HepG2 (cell line): ENCODE results near the gene CKLF. TPM values are rescaled to one million over a fixed set of nuclear protein-coding genes. Genes with fewer than 3 reads are reported as not detected.

Experiments used
- ATAC-seq: fragments of 200-7000 bp; cut with Tn5 transposase; 3 replicates; pipeline ENCODE4 v1.9.1; 2020; ENCODE audit warnings: mild to moderate bottlenecking, moderate library complexity
- BruUV-seq: library from RNA; stranded (reverse); fragments of 400-500 nt; replicated peaks from 2 replicates; lab custom pipeline; 2021; lab: Mats Ljungman, UMichigan
- CTCF ChIA-PET: fragments of 300-600 bp; formaldehyde crosslinking; extraction: SDS; loops from one replicate; lab custom pipeline; 2021; ENCODE audit warnings: low total read pairs, inconsistent platforms, low intra/inter-chr PET ratio; lab: Yijun Ruan, JAX
- POLR2A ChIA-PET: fragments of 350-600 bp; sonication (Branson Sonifier 250); formaldehyde crosslinking; loops from one replicate; lab custom pipeline; 2020; ENCODE audit warnings: antibody characterized with exemption, inconsistent platforms; lab: Yijun Ruan, JAX
- DNase-seq: peaks from one replicate; pipeline ENCODE4 v3.0.0-alpha.2; 2015; ENCODE audit warnings: low spot score
- FAIRE-seq: peaks from 3 replicates; lab custom pipeline; 2011; peaks lifted over from hg19 to GRCh38; lab: Jason Lieb, UNC
- H2AFZ ChIP-seq: one replicate; pipeline ENCODE4 v1.6.1; 2011; ENCODE audit warnings: low read length, inconsistent platforms
- H3K27ac ChIP-seq: fragments of 300-600 bp; 3 replicates; pipeline ENCODE4 v1.8.0; 2011; ENCODE audit warnings: mixed run types, mild to moderate bottlenecking, mixed read lengths, low read length, inconsistent platforms; ENCODE audit not compliant: insufficient read depth; ENCODE audit errors: extremely low read length
- H3K27me3 ChIP-seq, 2 experiments: fragments of 200-600 bp in 1 of 2; 2 replicates in 1 of 2; 3 replicates in 1 of 2; pipeline versions ENCODE4 v1.6.0 to v1.8.0; 2011; ENCODE audit warnings: low read length in 2 of 2, mild to moderate bottlenecking in 2 of 2, moderate library complexity in 2 of 2, inconsistent platforms in 1 of 2; ENCODE audit not compliant: insufficient read depth in 2 of 2, control insufficient read depth in 1 of 2
- H3K36me3 ChIP-seq, 2 experiments: fragments of 200-600 bp in 1 of 2; replicated peaks in 1 of 2; 2 replicates in 1 of 2; 3 replicates in 1 of 2; pipeline versions ENCODE4 v1.5.1 to v1.8.0; 2011; ENCODE audit warnings: low read length in 2 of 2, inconsistent platforms in 1 of 2; ENCODE audit not compliant: insufficient read depth in 2 of 2, control insufficient read depth in 1 of 2
- H3K4me1 ChIP-seq: 2 replicates; pipeline ENCODE4 v1.5.1; 2012; ENCODE audit warnings: low read length, inconsistent platforms; ENCODE audit not compliant: insufficient read depth
- H3K4me2 ChIP-seq: 2 replicates; pipeline ENCODE4 v1.6.0; 2011; ENCODE audit warnings: low read depth, low read length, inconsistent platforms
- H3K4me3 ChIP-seq, 3 experiments: fragments of 200-600 bp in 1 of 3; sonication (generic), shearing (Covaris generic) in 1 of 3; replicated peaks in 1 of 3; 2 replicates each; pipeline ENCODE4 v1.5.1; 2011 to 2016; ENCODE audit warnings: low read length in 3 of 3, inconsistent platforms in 2 of 3, low read depth in 2 of 3, mild to moderate bottlenecking in 2 of 3, control low read depth in 1 of 3, mixed read lengths in 1 of 3; ENCODE audit not compliant: insufficient read depth in 1 of 3
- H3K79me2 ChIP-seq: one replicate; pipeline ENCODE4 v1.6.1; 2011; ENCODE audit warnings: low read length, inconsistent platforms; ENCODE audit not compliant: insufficient read depth
- H3K9ac ChIP-seq: 2 replicates; pipeline ENCODE4 v1.6.0; 2011; ENCODE audit warnings: mild to moderate bottlenecking, low read depth, low read length, inconsistent platforms; ENCODE audit not compliant: insufficient read depth
- H3K9me3 ChIP-seq: 2 replicates; pipeline ENCODE4 v1.5.1; 2012; ENCODE audit warnings: mild to moderate bottlenecking, low read length
- H4K20me1 ChIP-seq: 2 replicates; pipeline ENCODE4 v1.6.0; 2011; ENCODE audit warnings: inconsistent platforms, mild to moderate bottlenecking, low read length, moderate library complexity; ENCODE audit not compliant: insufficient read depth
- ELF1 ChIP-seq: sonication (generic); formaldehyde crosslinking; IDR thresholded peaks from 2 replicates; pipeline ENCODE4 v1.4.0; 2020; ENCODE audit warnings: missing genetic modification reagents
- ELF3 ChIP-seq: IDR thresholded peaks from 2 replicates; pipeline ENCODE4 v1.6.1; 2016; ENCODE audit warnings: missing genetic modification reagents, missing compliant biosample characterization
- ERF ChIP-seq: IDR thresholded peaks from 2 replicates; pipeline ENCODE4 v1.6.1; 2018; ENCODE audit warnings: missing biosample characterization, missing genetic modification reagents
- ETV5 ChIP-seq: IDR thresholded peaks from 2 replicates; pipeline ENCODE4 v1.6.1; 2018; ENCODE audit warnings: missing biosample characterization, missing genetic modification reagents, inconsistent platforms, borderline replicate concordance
- NFE2 ChIP-seq: sonication (generic); formaldehyde crosslinking; IDR thresholded peaks from 2 replicates; pipeline ENCODE4 v1.4.0; 2020; ENCODE audit warnings: missing genetic modification reagents
- RAD51 ChIP-seq: fragments of 450-650 bp; IDR thresholded peaks from 2 replicates; pipeline ENCODE4 v1.6.1; 2016; ENCODE audit warnings: borderline replicate concordance
- RARA ChIP-seq: IDR thresholded peaks from 2 replicates; pipeline ENCODE4 v1.6.1; 2016; ENCODE audit warnings: missing genetic modification reagents, missing compliant biosample characterization
- ZBTB3 ChIP-seq: sonication (generic); formaldehyde crosslinking; IDR thresholded peaks from 2 replicates; pipeline ENCODE4 v1.4.0; 2020; ENCODE audit warnings: low read depth, mild to moderate bottlenecking, moderate library complexity, missing genetic modification reagents, borderline replicate concordance
- ZNF160 ChIP-seq: sonication (generic); formaldehyde crosslinking; IDR thresholded peaks from 2 replicates; pipeline ENCODE4 v1.8.0; 2022; ENCODE audit warnings: mild to moderate bottlenecking, inconsistent platforms, missing genetic modification reagents
- ZNF263 ChIP-seq: sonication (generic); formaldehyde crosslinking; IDR thresholded peaks from 2 replicates; pipeline ENCODE4 v1.4.0; 2020; ENCODE audit warnings: missing genetic modification reagents
- WGBS: methylation state at CpG from one replicate; pipeline ENCODE4 v1.1.6; 2017; ENCODE audit warnings: low lambda C conversion rate; 5-methylcytosine and 5-hydroxymethylcytosine counted together
- in situ Hi-C: cut with HindIII; loops from 2 replicates; pipeline ENCODE4 v1.10.0; 2017; ENCODE audit warnings: low pct_unique_long_range_greater_than_20kb; ENCODE audit not compliant: extremely low pct_ligation_motif_present
- intact Hi-C: fragments of 100-400 bp; cut with micrococcal nuclease; formaldehyde crosslinking; loops from one replicate; pipeline ENCODE4 v1.10.0; 2022; ENCODE audit not compliant: unreplicated experiment
- polyA plus RNA-seq, 8 experiments: library from polyadenylated mRNA; depleted of rRNA in 3 of 8; stranded (reverse) in 7 of 8; unstranded in 1 of 8; fragments of >200 nt; fragmentation: Illumina TruSeq in 4 of 8; extraction: Trizol in 4 of 8; gene quantifications; 2 replicates each; pipeline versions ENCODE4 v1.2.1 to v1.2.3, GENCODE V29; 2011 to 2016; ENCODE audit warnings: low read depth in 4 of 8, missing spikeins in 1 of 8, mixed read lengths in 1 of 8; ENCODE audit not compliant: insufficient read depth in 1 of 8
- total RNA-seq, 5 experiments: library from RNA; depleted of rRNA; stranded (reverse); fragments of >200 nt; fragmentation: Illumina TruSeq; extraction: Trizol; gene quantifications; 2 replicates each; pipeline ENCODE4 v1.2.3, GENCODE V29; 2016; ENCODE audit warnings: low read depth in 1 of 5
- TF ChIP-seq, protein P1 (sequence below): sonication (generic); formaldehyde crosslinking; IDR thresholded peaks from 2 replicates; pipeline ENCODE4 v1.8.0; 2022; ENCODE audit warnings: mild to moderate bottlenecking, missing genetic modification reagents, moderate library complexity
- TF ChIP-seq, protein P2 (sequence below): sonication (generic); formaldehyde crosslinking; IDR thresholded peaks from 2 replicates; pipeline ENCODE4 v1.5.0; 2020; ENCODE audit warnings: mild to moderate bottlenecking, missing genetic modification reagents, borderline replicate concordance
- TF ChIP-seq, protein P3 (sequence below): IDR thresholded peaks from 2 replicates; pipeline ENCODE4 v1.6.1; 2016; ENCODE audit warnings: low read depth
- TF ChIP-seq, protein P4 (sequence below): sonication (generic); formaldehyde crosslinking; IDR thresholded peaks from 2 replicates; pipeline ENCODE4 v1.4.0; 2020; ENCODE audit warnings: missing genetic modification reagents

The CKLF gene
- total and polyA plus RNA-seq, 2 of the 13 experiments (the other 11 are each of a cell fraction or from before 2014, with no cell fraction given): 120 to 167 TPM

DNA sequence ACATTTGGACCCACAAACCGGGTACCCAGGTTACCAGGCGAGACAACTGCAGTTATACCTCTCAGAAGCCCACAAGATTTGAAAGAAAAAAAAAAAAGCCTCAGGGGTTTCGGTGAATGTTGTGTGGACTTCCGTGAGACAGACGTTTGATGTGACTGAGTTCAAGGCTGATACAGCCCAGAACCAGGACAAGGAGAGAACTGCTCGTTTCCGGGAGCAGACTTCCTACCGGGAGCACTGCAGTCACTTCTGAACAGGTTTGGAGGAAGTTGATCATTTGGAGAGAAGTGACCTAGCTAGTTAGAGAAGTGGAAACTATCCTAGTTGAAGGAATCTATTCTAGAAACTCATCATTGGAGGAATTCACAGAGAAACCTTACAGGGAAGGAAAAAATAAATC lies 847 bp downstream of the CKLF start:
- ChIA-PET CTCF (no interaction called here), POLR2A (interaction anchor here (0.5 to 3.3 kb wide), 11 partner anchors 10 to 559 kb away, joined by 3 to 21 read pairs (median 5); partner anchors contain the start of gene NAE1)
- WGBS: 43% methylated on average over 8 of the region's 8 CpGs
- Histone ChIP-seq H2AFZ (no peak overlapping the region), H3K9me3 (no peaks in the 10 kb centered on the region), H3K9ac (peak overlapping the region; percentile 85), H3K27ac (peak overlapping the region; percentile 87), H3K27me3 (no peaks in the 10 kb centered on the region), H3K4me3 (peak overlapping the region; percentile 29 to 79 (median 73)), H3K4me1 (peaks cover 83% of the 10 kb centered on the region), H3K79me2 (peaks cover 24% of the 10 kb centered on the region), H3K36me3 (peaks cover 0 to 7% of the 10 kb centered on the region in 2 experiments; a peak in 2 of 5 replicates), H3K4me2 (peak overlapping the region; percentile 94), H4K20me1 (no peaks in the 10 kb centered on the region)
- no TSS peak for BruUV-seq
- in situ Hi-C loops (no loop called here), intact Hi-C loops (loop anchor here (2.0 kb wide), 1 partner anchor 52 kb away; the partner anchor contains the start of gene CMTM3)
- no peak for ATAC-seq
- no peak for DNase-seq
- FAIRE-seq: no peak
- TF ChIP-seq, protein P1, sequence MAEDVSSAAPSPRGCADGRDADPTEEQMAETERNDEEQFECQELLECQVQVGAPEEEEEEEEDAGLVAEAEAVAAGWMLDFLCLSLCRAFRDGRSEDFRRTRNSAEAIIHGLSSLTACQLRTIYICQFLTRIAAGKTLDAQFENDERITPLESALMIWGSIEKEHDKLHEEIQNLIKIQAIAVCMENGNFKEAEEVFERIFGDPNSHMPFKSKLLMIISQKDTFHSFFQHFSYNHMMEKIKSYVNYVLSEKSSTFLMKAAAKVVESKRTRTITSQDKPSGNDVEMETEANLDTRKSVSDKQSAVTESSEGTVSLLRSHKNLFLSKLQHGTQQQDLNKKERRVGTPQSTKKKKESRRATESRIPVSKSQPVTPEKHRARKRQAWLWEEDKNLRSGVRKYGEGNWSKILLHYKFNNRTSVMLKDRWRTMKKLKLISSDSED (CRISPR knock-in tag): no peak
- TF ChIP-seq ZNF263 (peak; percentile 96), ELF3 (CRISPR knock-in tag) (peak; percentile 68; the same call in 1 of the 2 replicates), ETV5 (CRISPR knock-in tag) (peak; percentile 65; the same call in 1 of the 2 replicates), ERF (peak; percentile 27; the same call in 1 of the 2 replicates), ZBTB3 (CRISPR knock-in tag) (no peak), RAD51 (no peak), NFE2 (CRISPR knock-in tag) (no peak), ZNF160 (CRISPR knock-in tag) (0 out of 2 replicates have a peak, but pooled peaks have one; percentile 71), RARA (CRISPR knock-in tag) (peak; percentile 80), ELF1 (CRISPR knock-in tag) (0 out of 2 replicates have a peak, but pooled peaks have one; percentile 43)
- TF ChIP-seq, protein P2, sequence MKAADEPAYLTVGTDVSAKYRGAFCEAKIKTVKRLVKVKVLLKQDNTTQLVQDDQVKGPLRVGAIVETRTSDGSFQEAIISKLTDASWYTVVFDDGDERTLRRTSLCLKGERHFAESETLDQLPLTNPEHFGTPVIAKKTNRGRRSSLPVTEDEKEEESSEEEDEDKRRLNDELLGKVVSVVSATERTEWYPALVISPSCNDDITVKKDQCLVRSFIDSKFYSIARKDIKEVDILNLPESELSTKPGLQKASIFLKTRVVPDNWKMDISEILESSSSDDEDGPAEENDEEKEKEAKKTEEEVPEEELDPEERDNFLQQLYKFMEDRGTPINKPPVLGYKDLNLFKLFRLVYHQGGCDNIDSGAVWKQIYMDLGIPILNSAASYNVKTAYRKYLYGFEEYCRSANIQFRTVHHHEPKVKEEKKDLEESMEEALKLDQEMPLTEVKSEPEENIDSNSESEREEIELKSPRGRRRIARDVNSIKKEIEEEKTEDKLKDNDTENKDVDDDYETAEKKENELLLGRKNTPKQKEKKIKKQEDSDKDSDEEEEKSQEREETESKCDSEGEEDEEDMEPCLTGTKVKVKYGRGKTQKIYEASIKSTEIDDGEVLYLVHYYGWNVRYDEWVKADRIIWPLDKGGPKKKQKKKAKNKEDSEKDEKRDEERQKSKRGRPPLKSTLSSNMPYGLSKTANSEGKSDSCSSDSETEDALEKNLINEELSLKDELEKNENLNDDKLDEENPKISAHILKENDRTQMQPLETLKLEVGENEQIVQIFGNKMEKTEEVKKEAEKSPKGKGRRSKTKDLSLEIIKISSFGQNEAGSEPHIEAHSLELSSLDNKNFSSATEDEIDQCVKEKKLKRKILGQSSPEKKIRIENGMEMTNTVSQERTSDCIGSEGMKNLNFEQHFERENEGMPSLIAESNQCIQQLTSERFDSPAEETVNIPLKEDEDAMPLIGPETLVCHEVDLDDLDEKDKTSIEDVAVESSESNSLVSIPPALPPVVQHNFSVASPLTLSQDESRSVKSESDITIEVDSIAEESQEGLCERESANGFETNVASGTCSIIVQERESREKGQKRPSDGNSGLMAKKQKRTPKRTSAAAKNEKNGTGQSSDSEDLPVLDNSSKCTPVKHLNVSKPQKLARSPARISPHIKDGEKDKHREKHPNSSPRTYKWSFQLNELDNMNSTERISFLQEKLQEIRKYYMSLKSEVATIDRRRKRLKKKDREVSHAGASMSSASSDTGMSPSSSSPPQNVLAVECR (CRISPR knock-in tag): no peak
- TF ChIP-seq, protein P3, sequence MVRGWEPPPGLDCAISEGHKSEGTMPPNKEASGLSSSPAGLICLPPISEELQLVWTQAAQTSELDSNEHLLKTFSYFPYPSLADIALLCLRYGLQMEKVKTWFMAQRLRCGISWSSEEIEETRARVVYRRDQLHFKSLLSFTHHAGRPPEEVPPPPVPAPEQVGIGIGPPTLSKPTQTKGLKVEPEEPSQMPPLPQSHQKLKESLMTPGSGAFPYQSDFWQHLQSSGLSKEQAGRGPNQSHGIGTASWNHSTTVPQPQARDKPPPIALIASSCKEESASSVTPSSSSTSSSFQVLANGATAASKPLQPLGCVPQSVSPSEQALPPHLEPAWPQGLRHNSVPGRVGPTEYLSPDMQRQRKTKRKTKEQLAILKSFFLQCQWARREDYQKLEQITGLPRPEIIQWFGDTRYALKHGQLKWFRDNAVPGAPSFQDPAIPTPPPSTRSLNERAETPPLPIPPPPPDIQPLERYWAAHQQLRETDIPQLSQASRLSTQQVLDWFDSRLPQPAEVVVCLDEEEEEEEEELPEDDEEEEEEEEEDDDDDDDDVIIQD (CRISPR knock-in tag): peak; percentile 33; the same call in 1 of the 2 replicates
- TF ChIP-seq, protein P4, sequence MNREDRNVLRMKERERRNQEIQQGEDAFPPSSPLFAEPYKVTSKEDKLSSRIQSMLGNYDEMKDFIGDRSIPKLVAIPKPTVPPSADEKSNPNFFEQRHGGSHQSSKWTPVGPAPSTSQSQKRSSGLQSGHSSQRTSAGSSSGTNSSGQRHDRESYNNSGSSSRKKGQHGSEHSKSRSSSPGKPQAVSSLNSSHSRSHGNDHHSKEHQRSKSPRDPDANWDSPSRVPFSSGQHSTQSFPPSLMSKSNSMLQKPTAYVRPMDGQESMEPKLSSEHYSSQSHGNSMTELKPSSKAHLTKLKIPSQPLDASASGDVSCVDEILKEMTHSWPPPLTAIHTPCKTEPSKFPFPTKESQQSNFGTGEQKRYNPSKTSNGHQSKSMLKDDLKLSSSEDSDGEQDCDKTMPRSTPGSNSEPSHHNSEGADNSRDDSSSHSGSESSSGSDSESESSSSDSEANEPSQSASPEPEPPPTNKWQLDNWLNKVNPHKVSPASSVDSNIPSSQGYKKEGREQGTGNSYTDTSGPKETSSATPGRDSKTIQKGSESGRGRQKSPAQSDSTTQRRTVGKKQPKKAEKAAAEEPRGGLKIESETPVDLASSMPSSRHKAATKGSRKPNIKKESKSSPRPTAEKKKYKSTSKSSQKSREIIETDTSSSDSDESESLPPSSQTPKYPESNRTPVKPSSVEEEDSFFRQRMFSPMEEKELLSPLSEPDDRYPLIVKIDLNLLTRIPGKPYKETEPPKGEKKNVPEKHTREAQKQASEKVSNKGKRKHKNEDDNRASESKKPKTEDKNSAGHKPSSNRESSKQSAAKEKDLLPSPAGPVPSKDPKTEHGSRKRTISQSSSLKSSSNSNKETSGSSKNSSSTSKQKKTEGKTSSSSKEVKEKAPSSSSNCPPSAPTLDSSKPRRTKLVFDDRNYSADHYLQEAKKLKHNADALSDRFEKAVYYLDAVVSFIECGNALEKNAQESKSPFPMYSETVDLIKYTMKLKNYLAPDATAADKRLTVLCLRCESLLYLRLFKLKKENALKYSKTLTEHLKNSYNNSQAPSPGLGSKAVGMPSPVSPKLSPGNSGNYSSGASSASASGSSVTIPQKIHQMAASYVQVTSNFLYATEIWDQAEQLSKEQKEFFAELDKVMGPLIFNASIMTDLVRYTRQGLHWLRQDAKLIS (CRISPR knock-in tag): no peak
